GM18909 (cell line): ENCODE data around the gene AXIN1.
"Not testable (repeated sequence)": the region's sequence is repeated elsewhere in the genome, so short reads cannot be mapped to it uniquely, and the experiment has no call there.

ENCODE experiments used
- ATAC-seq: cut with Tn5 transposase; IDR thresholded peaks from one replicate; pipeline ENCODE4 v1.9.1; 2021; ENCODE audit warnings: mild to moderate bottlenecking; ENCODE audit not compliant: unreplicated experiment, poor library complexity

Gene AXIN1

DNA sequence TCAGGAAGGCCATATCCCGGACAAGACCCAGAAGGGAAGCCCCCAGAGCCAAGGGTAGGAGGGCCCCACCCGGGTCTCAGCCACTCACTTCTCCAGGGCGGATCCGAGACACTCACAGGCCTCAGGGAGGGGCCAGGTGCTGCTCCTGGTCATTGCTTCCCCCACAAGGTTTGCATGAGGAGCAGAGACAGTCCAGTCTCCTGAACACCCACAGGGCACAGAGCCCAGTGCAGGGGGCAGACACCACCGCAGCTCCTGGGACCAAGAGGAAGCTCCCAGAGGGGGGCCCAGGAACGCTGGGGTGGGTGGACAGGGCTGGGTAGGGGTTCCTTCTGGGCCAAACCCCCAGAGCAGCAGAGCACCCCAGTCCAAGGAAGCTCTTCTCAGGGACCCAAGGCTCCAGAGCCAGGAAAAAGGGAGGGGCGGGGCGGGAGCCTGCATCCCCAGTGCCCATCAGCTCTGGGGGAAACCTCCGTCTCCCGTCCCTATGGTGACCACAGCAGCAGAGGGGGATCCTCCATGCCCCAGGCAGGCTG is 18.5 kb upstream of the AXIN1 start:
- ATAC-seq, result no peak

DNA sequence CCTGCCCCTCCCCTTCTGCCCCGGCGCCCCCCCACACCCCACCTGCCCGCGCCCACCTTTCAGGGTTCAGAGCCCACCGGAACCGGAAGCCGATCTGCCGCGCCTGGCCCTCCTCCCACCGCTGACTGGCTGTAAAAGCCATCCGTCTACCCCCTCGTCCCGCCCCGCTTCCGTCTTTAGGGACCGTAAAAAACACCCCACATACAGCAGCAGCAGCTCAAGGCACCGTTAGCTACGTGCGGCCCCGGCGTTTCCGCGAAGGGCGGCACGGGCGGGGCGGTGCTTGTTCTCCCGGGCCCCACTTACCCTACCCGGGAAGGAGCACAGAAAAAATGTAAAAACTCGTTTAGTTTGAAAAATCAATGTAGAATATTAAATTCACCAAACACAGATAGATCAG is 17.9 kb upstream of the AXIN1 start, which contains the start of gene MRPL28:
Gene MRPL28, minus strand, starts transcription at position 96 of the 400 bp plus-strand sequence. CDS start 320 bp downstream, outside the sequence.
- peak; percentile 83 for ATAC-seq

DNA sequence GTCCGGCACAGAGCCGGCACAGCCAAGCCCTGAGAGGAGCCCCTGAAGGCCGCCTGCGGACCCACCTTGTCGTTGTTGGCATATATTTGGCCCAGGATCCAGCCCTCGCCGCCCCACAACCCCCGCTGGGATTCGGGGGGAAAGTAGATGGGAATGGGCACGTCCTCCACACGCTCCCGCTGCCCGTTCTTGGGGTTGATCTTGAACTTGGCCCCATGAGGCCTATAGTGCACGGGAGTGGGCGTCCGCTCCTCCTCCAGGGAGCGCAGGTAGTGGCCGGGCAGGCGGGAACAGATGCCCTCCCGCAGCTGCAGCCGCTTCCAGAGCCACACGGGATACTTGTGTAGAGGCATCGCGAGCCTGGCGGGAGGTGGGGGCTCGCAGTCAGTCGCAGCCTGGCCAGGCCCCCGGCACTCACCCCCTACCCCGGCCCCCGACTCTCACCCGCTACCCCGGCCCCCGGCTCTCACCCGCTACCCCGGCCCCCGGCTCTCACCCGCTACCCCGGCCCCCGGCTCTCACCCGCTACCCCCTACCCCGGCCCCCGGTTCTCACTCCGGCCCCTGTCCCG is 17.4 kb upstream of the AXIN1 start:
- ATAC-seq, result no peak

DNA sequence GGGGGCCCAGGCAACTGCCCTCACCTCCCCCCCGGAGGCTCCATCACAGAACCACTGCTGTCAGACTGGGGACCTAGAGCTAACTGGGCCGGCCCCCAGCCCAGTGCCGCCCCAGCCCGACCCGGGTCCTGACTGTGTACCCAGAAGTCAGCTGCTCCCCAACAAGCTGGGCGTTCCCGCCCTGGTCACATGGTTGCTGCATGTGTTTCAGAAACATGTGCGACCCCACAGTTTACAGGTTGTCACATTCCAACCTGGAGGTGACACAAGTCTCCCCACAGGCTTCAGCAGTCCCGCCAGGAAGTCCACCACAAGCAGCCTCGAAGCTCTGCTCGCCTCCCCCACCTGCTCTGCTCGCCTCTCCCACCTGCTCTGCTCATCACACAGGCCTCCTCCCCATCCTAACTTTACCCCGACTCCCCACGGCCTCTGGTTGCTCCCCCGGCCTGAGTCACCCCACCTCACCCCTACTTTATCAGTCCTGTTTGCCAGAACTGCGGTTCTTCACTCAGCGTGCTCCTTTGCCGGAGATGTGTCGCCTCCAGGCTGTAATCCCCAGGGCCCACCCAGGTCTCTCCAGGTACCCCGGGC is 16.8 kb upstream of the AXIN1 start:
- no peak for ATAC-seq

DNA sequence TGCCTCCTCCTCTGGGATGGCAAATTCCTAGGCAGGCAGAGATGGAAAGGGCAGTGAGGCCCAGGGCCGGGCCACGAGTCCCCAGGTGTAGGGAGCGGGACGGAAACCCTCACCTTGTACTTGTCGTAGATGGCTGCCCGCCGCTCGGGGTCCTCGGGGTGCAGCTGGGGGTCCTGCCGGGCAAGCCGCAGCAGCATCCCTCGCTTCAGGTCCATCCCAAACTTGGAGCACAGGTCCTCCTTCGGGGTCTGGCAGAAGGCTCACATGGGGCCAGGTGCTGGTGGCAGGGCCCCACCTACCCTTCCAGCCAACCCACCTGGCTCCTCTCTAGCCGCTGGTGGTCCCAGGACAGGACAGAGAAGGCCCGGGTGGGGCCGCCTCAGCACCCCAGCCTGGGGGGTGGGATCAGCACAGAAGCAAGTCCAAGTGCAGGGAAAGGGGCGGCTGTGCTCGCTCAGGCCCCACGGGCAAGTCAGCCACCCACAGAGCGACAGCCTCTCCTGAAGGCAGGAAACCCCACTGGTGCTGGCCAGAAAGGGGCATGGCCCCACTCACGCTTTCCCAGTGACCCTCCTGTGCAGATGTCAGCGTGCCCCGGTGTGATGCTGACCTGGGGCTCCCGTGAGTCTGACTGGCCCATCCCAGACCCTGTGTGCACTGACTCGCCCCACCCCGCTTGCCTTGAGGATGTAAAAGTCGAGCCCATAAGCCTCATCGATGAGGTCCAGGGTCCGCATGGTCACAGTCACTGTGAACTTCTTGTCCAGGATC is 16.1 kb upstream of the AXIN1 start:
- no peak for ATAC-seq

DNA sequence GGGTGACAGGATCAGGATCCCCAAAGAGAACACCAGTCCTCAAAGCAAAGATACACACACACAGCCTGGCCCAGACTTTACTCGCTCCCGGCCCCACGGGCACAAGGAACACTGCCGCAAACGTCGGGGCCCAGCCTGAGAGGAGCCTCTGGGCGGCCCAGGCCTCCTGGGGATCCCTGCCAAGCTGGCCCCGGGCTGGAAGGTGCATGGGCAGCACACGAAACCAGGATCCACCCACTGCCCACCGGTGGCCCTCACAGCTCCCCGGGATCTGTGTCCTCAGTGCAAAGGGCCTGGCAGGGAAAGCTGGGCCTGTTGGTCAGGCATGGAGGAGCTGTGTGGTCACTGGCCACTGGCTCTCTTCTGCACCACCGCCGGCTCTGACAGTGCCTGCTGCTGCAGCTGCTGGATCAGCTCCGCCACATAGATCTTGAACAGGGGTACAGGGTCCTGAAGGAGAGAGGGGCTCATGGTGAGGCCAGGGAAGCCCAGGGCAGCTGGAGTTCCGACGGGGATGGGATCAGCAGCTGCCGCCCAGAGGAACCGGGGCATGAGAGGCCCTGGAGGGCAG is 14.9 kb upstream of the AXIN1 start:
- no peak for ATAC-seq

DNA sequence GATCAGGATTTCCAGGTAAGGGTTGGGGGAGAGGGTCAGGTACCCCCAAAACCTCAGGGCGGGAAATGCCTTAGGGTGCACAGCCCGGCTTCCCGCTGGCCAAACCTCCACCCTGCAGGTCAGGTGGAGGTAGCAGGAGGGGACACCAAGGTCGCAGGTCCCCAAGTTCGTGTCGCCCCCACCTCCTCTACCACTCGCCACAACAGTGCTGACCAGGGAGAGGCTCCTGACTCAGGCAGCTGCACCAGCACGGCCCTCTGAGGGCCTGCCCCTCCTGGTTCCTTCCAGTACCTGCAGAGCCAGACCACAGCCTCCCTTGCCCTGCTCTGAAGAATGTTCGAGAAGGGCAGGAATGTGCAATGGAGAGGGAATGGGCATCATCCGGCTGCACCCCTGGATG is 14.0 kb upstream of the AXIN1 start:
- ATAC-seq, result no peak

DNA sequence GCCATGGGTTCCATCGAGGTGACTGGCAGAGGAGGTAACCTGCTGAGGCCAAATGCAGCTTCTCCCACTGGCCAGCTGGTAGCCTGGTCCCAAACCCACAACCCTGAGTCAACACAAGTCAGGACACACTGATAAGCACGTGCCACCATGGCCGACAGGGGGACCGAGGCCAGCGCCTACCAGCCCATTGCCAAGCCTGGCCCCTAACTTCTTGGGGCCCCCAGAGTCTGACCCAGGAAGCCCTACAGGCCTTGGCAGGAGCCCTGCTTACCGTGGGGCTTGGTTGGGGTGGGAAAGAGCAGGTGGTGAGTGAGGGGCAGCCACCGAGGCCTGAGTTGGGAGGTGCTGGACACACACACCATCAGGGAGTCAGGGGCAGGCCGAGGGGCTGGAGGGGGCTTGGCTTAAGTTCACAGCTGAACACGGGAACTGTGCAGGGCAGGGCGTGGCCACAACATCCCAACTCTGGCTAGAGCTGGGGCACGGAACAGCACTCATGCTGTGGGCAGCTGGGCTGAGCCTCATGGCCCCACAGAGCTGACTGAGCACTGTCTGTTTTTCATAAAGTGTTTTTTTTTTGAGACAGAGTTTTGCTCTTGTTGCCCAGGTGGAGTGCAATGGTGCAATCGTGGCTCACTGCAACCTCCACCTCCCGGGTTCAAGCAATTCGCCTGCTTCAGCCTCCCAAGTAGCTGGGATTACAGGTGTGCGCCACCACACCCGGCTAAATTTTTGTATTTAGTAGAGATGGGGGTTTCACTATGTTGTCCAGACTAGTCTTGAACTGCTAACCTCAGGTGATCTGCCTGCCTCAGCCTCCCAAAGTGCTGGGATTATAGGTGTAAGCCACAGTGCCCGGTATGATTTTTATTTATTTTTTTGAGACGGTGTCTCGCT is 12.3 kb upstream of the AXIN1 start:
- ATAC-seq, result no peak

DNA sequence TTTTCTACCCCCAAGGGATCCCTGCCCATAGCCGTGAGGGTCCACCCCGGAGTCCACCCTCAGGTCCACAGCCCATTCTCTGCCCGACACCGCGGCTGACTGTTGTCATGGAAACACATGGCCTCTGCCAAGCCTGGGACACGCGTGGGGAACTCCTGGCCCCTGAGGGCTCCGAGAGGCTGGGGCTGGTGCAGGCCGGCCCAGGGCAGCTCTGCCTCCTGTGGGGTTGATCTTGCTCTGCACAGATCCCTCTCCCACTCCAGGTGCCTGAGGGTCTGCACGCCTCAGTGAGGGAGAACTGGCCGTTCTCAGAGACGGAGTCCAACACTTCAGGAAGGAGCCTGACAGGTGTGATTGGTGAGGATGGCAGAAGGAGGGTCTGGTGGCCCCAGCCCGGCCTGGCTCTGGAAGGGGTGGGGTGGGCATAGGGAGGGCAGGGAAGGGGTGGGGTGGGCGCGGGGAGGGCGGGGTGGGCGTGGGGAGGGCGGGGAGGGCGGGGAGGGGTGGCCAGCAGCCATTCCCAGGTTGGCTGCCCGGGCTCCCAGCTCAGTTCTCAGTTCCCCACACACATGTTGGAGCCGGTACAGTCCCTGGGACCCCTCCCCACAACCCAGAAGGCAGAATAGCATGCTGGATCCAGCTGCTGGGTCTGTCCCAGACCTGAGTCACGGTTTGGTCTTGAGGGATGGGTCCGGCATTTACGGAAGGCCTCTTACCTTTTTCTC is 11.4 kb upstream of the AXIN1 start:
- ATAC-seq, result no peak

DNA sequence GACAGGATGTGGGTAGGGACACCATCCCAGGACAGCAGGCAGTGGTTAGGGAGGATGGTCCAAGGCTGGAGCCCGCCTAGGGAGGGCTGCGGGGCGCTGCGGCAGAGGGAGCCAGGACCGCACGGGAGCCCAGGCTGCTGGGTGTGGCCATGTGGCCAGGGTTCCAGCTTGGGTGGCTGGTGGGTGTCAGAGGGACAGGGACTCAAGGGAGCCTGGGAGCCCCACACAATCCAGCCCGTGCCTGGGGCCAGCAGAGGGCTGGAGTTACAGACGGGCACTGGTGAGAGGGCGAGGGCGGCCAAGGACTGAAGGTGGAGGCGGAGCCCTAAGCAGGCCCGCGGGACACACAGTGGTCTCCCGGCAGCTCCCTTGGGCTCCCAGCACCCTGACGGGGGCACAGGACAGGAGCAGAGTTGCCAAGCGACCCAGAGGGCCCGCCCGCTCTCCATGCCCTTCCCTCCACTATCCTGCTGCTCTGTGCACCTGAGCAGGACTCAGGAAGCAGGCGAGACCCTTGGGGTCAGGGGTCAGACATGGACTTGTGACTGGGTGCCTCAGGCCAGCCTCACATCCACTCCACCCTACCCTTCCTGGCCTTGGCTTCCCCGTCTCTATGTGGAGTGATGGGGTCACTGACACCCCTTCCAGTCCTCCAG is 10.7 kb upstream of the AXIN1 start:
- ATAC-seq, result no peak

DNA sequence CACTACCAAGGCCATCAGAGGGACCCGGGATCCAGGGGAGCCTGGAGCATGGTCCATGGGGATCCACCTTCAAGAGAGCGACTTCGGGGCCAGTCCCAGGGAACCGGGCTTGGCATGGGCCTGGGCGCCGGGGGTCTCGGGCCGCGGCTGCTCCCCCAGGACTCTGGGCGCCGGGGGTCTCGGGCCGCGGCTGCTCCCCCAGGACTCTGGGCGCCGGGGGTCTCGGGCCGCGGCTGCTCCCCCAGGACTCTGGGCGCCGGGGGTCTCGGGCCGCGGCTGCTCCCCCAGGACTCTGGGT is 10.1 kb upstream of the AXIN1 start:
- not testable (repeated sequence) for ATAC-seq

DNA sequence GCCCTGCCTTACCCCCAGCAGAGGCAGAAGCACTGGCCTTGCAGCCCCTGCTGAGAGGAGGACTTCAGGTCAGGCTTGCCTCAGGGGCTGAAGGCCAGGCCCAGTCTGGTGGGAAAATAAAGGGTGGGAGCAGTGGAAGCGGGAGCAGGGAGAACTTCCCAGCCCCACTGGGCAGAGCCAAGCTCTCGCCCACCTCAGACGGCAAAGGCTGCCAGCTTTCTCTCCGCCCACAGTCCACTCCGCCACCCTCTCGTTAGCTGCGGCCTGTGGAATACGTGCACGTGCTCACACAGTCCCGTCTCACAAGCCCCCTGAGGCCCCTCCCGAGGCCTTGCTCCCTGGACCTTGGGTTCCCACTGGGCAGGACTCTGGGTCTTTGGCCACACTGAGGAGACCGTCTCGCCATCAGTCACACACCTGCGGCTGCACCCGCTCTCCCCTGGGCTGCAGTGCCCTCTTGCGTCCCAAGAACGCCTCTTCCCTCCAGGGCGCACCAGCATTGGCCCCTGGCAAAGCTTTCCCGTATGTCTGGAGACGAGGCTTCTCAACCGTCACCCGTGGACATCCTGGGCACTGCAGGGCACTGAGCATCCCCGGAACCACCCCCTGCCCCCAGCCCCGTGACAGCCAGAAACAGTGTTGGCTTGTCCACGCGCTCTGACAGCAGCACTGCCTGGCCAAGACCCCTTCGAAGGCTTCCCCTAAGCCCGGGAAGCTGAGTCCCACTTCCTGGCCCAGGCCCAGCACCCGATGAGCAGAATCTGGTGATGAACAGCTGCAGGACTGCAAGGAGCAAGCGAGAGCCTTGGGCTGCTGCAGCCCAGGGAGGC is 9.6 kb upstream of the AXIN1 start:
- ATAC-seq, result no peak

DNA sequence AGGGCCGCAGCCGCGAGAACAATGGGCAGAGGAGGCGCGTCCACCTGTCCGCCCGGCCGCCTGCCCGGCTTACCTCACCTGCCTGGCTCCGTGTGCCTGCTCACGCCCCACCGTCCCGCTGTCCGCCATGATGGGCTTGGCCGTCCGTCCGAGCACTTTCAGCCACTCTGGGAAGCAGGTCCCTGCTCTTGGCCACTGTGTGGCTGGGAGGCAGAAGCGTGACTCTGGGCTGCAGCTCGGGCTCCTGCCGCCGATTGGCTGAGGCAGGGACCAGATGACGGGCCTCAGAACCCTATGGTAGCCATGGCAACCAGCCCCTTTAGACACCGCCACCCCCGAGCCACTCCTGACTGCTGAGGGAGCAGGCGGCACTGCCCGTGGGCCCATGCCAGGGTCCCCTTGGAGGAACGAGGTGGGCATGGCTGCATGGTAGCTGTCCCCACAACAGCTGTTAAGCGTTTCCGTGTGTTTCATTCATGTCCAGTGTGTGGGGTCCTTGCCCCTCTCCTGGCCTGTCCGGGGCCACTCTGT is 8.9 kb upstream of the AXIN1 start:
- ATAC-seq, result no peak

DNA sequence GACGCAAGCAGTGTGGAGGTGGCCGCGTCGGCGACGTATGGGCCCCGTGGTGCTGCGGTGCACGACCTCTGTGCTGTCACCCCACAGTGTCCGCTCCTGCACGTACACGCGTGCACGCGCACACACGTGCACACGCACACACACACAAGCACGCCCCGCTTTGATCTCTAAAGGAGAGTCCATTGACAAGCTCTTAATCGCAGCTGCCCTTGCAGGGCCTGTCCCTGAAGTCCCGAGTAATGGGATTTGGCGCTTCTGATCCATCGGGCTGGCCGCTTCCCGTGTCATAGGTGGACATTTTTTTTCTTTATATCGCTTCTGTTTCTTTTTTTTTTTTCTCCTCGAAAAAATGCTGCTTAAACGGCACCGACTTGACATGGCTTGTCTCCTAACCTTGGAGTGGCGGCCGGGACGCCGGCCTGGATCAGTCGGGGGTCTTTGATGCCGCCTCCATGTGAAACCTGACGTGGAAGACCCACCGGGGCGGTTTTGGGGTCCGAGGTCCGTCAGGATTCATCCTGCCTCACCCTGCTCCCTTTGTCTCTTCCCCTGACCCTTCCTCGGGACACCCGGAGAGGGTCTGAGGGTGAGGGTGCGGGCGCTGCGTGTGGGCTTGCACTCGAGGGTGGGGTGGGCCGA is 8.3 kb upstream of the AXIN1 start:
- ATAC-seq, result no peak

DNA sequence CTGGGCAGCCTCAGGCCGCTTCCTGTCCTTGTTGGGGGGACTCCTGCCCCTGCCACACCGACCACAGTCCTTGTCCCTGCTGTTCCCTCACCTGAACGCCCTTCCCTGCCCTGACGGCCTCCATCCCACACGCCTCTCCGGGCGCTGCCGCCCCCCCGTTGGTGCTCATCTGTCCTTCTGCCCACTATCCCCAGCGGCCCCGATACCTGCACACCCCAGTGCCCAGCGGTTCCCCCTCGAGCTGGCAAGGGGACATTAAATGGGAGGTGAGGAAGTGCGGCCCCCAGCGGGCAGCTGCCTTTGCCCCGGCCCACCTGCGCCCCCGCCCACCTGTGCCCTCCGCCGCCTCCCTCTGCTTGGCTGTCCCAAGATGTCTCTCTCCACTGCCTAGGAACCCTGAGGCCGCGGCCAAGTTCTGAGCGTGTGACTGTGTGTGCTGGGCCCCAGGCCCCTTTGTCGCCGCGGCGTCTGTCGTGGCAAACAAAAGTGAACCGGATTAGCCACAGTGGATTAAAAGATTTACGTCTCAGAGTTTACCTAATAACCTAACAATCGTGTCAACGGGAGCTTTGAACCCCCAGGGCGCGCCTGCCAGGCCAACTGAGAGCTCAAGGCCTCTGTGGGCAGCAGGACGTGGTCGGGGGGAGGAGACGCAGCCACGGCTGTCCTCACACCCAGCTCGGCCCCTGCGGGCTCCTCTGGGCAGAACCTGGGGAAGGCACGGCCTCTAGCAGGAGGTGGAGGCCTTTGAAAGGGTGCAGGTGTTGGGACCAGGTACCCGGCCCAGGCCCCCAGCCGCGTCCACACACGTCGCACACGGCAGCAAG is 7.6 kb upstream of the AXIN1 start:
- no peak for ATAC-seq

DNA sequence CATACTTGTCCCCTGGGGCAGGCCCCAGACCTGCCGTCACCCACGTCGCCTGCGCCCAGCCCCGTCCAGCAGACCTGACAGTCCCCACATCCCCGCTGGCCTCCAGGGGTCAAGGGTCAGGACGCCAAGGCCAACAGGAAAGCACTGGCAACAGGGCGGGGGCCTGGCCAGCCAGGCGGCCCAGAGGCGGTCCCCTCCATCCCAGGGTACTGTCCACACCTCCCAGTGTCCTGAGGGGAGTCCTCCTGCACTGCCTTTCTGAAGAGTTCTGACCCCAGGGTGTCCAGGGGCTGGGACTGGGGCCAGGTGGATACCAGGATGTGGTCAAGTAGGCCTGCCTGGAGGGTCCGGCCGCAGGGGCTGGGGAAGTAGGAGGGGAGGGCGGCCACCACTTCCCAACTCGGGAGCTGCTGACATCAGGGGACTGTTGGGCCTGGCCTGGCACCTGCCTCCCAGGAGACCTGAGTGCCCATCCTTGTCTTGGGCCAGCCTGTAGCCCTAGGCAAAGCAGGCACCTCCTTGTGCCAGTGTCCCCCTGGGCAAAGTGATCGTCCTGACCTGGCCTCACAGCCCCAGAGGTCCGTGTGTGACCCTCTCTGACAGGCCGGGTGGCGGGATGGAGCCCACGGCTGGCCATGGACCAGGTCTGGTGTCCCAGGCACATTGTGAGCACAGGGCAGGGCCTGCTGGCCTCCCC is 6.7 kb upstream of the AXIN1 start:
- ATAC-seq, result no peak
